Measurements from ENCODE around the gene CDK14.

DNA sequence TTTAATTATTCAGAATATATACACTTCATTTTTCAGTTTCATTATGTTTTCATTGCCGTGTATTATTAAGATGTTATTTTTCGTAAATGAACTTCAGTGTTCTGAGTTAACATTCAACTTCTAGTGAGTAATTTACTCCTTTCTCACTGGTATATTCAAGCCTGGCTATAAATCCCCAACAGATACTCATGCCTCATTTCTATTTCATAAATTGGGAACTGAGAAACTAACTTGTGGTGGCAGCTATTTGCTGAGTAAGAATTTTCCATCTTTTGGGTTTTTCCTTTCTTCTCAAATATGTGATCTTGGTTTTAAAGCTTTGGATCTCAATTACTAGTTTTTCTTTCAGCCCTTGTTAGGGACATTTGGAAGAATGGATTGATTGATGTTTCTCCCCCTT lies 281.1 kb downstream of the CDK14 start:
- TF ChIP-seq, protein P1, sequence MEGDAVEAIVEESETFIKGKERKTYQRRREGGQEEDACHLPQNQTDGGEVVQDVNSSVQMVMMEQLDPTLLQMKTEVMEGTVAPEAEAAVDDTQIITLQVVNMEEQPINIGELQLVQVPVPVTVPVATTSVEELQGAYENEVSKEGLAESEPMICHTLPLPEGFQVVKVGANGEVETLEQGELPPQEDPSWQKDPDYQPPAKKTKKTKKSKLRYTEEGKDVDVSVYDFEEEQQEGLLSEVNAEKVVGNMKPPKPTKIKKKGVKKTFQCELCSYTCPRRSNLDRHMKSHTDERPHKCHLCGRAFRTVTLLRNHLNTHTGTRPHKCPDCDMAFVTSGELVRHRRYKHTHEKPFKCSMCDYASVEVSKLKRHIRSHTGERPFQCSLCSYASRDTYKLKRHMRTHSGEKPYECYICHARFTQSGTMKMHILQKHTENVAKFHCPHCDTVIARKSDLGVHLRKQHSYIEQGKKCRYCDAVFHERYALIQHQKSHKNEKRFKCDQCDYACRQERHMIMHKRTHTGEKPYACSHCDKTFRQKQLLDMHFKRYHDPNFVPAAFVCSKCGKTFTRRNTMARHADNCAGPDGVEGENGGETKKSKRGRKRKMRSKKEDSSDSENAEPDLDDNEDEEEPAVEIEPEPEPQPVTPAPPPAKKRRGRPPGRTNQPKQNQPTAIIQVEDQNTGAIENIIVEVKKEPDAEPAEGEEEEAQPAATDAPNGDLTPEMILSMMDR (IDR thresholded peaks at IDR 0.05; ENCODE audit: control extremely low read depth in 1 of 3, insufficient read depth in 1 of 3, low read depth in 1 of 3, low read length in 3 of 3): no peak
- TF ChIP-seq POLR2AphosphoS5 (IDR thresholded peaks at IDR 0.05; ENCODE audit: low read depth, low read length): no peak
- TF ChIP-seq SP4 (IDR thresholded peaks at IDR 0.05; ENCODE audit: low read length): no peak
- no peak for TF ChIP-seq EZH2 (IDR thresholded peaks at IDR 0.05; ENCODE audit: low read depth, low read length, severe bottlenecking)
- no peak for TF ChIP-seq POLR2A (IDR thresholded peaks at IDR 0.05; ENCODE audit: control extremely low read depth in 1 of 2, low read depth in 2 of 2, low read length in 2 of 2)
